Neural progenitor cell (in vitro differentiated cells): Measurements from ENCODE around the gene DIAPH3.

Source experiments
- EZH2phosphoT487 ChIP-seq: fragments of 200-600 bp; sonication (generic); IDR thresholded peaks from 2 replicates; pipeline ENCODE4 v1.6.1; 2017; ENCODE audit warnings: antibody characterized with exemption
- TF ChIP-seq, protein P1 (sequence below): fragments of 200-600 bp; sonication (generic); IDR thresholded peaks from 2 replicates; pipeline ENCODE4 v1.5.1; 2017; ENCODE audit warnings: antibody characterized with exemption, mild to moderate bottlenecking

DNA sequence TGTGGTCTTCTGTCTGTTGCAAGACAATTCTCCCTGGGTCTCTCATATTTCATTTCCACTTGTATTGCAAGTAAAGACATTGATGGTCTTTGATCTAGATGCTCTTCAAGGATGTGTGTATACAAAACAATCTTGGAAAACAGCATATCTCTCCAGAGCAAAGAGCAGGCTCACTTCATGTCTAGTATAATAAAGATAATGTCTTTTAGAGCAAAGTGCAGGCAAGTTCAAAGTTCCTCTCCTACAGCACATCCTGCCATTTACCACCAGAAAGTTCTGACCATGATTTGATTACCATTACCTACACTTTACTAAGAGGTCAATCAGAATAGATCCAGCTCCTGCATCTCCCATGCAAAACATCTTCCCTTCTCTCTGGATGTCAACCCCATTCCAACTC, 162.8 kb downstream of the DIAPH3 start:
- TF ChIP-seq, protein P1, sequence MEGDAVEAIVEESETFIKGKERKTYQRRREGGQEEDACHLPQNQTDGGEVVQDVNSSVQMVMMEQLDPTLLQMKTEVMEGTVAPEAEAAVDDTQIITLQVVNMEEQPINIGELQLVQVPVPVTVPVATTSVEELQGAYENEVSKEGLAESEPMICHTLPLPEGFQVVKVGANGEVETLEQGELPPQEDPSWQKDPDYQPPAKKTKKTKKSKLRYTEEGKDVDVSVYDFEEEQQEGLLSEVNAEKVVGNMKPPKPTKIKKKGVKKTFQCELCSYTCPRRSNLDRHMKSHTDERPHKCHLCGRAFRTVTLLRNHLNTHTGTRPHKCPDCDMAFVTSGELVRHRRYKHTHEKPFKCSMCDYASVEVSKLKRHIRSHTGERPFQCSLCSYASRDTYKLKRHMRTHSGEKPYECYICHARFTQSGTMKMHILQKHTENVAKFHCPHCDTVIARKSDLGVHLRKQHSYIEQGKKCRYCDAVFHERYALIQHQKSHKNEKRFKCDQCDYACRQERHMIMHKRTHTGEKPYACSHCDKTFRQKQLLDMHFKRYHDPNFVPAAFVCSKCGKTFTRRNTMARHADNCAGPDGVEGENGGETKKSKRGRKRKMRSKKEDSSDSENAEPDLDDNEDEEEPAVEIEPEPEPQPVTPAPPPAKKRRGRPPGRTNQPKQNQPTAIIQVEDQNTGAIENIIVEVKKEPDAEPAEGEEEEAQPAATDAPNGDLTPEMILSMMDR = no peak
- no peak for TF ChIP-seq EZH2phosphoT487
